ENCODE data around the gene RAB11FIP5. TPM values are rescaled to one million over a fixed set of nuclear protein-coding genes. Genes with fewer than 3 reads are reported as not detected.

Gene RAB11FIP5
- total and polyA plus RNA-seq, 9 of the 15 experiments (the other 6 are each of a cell fraction or from before 2014, with no cell fraction given), result 1.7 to 14.4 (median 6.4) TPM

- TF ChIP-seq ASH1L (IDR thresholded peaks at IDR 0.05; ENCODE audit: borderline replicate concordance, low read depth, partially characterized antibody) (peak; percentile 97), SAFB (IDR thresholded peaks at IDR 0.05; ENCODE audit: borderline replicate concordance, low read depth, low read length) (no peak), RHOXF2B (CRISPR knock-in tag; conservative IDR thresholded peaks at IDR 0.05) (no peak), PTBP1 (IDR thresholded peaks at IDR 0.05; ENCODE audit: low read depth, low read length) (no peak), NRF1 (conservative IDR thresholded peaks at IDR 0.05 in 1 of 2, IDR thresholded peaks at IDR 0.05 in 1 of 2) (peak; percentile 51 to 60; a peak in 2 of 4 replicates), ZBTB1 (CRISPR knock-in tag; IDR thresholded peaks at IDR 0.05; ENCODE audit: borderline replicate concordance, low read depth) (no peak), ZNF449 (CRISPR knock-in tag; IDR thresholded peaks at IDR 0.05) (no peak), EZH2 (IDR thresholded peaks at IDR 0.05; ENCODE audit: borderline replicate concordance, low read depth, low read length) (no peak), SIRT6 (IDR thresholded peaks at IDR 0.05; ENCODE audit: low read depth, low read length) (no peak), MYNN (IDR thresholded peaks at IDR 0.05) (no peak), MYNN (CRISPR knock-in tag; IDR thresholded peaks at IDR 0.05) (no peak), SFPQ (IDR thresholded peaks at IDR 0.05; ENCODE audit: low read depth, low read length) (no peak), FOXK2 (conservative IDR thresholded peaks at IDR 0.05 in 1 of 2, IDR thresholded peaks at IDR 0.05 in 1 of 2; ENCODE audit: low read depth in 2 of 2) (peak in 1 of 2 experiments; percentile 16; a peak in 1 of 4 replicates), GTF2A2 (tag; IDR thresholded peaks at IDR 0.05) (no peak), TAF7 (tag; IDR thresholded peaks at IDR 0.05) (peak; percentile 88; the same call in 1 of the 2 replicates), TOE1 (IDR thresholded peaks at IDR 0.05; ENCODE audit: borderline replicate concordance) (peak; percentile 89), TOE1 (CRISPR knock-in tag; IDR thresholded peaks at IDR 0.05; ENCODE audit: borderline replicate concordance, low read depth) (no peak), SMAD4 (CRISPR knock-in tag; conservative IDR thresholded peaks at IDR 0.05) (peak; percentile 48), DACH1 (IDR thresholded peaks at IDR 0.05; ENCODE audit: partially characterized antibody) (peak; percentile 78), ESRRA (IDR thresholded peaks at IDR 0.05; ENCODE audit: borderline replicate concordance, low read depth) (peak; percentile 87; the same call in 1 of the 2 replicates)
- TF ChIP-seq, protein P1, sequence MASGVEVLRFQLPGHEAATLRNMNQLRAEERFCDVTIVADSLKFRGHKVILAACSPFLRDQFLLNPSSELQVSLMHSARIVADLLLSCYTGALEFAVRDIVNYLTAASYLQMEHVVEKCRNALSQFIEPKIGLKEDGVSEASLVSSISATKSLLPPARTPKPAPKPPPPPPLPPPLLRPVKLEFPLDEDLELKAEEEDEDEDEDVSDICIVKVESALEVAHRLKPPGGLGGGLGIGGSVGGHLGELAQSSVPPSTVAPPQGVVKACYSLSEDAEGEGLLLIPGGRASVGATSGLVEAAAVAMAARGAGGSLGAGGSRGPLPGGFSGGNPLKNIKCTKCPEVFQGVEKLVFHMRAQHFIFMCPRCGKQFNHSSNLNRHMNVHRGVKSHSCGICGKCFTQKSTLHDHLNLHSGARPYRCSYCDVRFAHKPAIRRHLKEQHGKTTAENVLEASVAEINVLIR (CRISPR knock-in tag; IDR thresholded peaks at IDR 0.05), result 0 out of 2 replicates have a peak, but pooled peaks have one; percentile 3
- TF ChIP-seq, protein P2, sequence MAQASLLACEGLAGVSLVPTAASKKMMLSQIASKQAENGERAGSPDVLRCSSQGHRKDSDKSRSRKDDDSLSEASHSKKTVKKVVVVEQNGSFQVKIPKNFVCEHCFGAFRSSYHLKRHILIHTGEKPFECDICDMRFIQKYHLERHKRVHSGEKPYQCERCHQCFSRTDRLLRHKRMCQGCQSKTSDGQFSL (CRISPR knock-in tag; IDR thresholded peaks at IDR 0.05), result 0 out of 2 replicates have a peak, but pooled peaks have one; percentile 21
- TF ChIP-seq, protein P2 (tag; IDR thresholded peaks at IDR 0.05), result no peak
Observed at GRCh38 chr2:73071360-73072128, 41.2 kb downstream of the RAB11FIP5 start, which contains the start of gene SFXN5 (continued).
